HG02798 (cell line): ENCODE measurements around the gene GATA1.

ENCODE experiments used
- ATAC-seq: cut with Tn5 transposase; IDR thresholded peaks from one replicate; pipeline ENCODE4 v1.9.1; 2021; ENCODE audit warnings: mild to moderate bottlenecking; ENCODE audit not compliant: unreplicated experiment, poor library complexity

Gene GATA1

DNA sequence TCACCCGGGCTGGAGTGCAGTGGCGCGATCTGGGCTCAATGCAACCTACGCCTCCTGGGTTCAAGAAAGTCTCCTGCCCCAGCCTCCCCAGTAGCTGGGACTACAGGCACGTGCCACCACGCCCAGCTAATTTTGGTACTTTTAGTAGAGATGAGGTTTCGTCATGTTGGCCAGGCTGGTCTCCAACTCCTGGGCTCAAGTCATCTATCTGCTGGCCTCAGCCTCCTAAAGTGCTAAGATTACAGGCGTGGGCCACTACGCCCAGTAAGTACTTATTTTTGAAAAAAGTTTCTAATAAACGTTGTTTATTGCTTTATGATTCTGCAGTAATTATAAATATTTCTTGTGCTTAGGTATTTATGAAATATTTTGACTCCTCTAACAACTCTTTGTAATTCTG is 53.3 kb downstream of the GATA1 start:
- ATAC-seq = no peak
